IPS-11a (cell line): ENCODE measurements around the gene TNFRSF21.
"Not testable (repeated sequence)": the region's sequence is repeated elsewhere in the genome, so short reads cannot be mapped to it uniquely, and the experiment has no call there.

Source experiments
- H3K4me3 ChIP-seq: one replicate; pipeline ENCODE4 v1.5.1; 2013; ENCODE audit warnings: low read depth, low read length, control low read depth

TNFRSF21 gene

GRCh38 chr6:47323321-47323720 lies 13.6 kb upstream of the TNFRSF21 start:
- H3K4me3 ChIP-seq, result no peak overlapping the region

GRCh38 chr6:47321577-47321976 lies 11.9 kb upstream of the TNFRSF21 start:
- no peak overlapping the region for H3K4me3 ChIP-seq

- H3K4me3 ChIP-seq, result no peak overlapping the region
Observed at GRCh38 chr6:47319867-47320266, 10.2 kb upstream of the TNFRSF21 start.

- no peak overlapping the region for H3K4me3 ChIP-seq
Observed at GRCh38 chr6:47319382-47319781, 9.7 kb upstream of the TNFRSF21 start.

- H3K4me3 ChIP-seq, result no peak overlapping the region
Observed at GRCh38 chr6:47318236-47318989, 8.7 kb upstream of the TNFRSF21 start.

GRCh38 chr6:47315181-47315580 lies 5.5 kb upstream of the TNFRSF21 start:
- H3K4me3 ChIP-seq, result not testable (repeated sequence)

- peak overlapping the region; percentile 87 for H3K4me3 ChIP-seq
Observed at GRCh38 chr6:47310131-47310480, 401 bp upstream of the TNFRSF21 start.

GRCh38 chr6:47308552-47309290 lies 984 bp downstream of the TNFRSF21 start:
- peak overlapping the region; percentile 87 for H3K4me3 ChIP-seq

GRCh38 chr6:47308198-47308517 lies 1.5 kb downstream of the TNFRSF21 start:
- peak overlapping the region; percentile 87 for H3K4me3 ChIP-seq

- H3K4me3 ChIP-seq, result peak overlapping the region; percentile 87
Observed at GRCh38 chr6:47307362-47308197, 2.1 kb downstream of the TNFRSF21 start.

GRCh38 chr6:47306887-47307286 lies 2.8 kb downstream of the TNFRSF21 start:
- H3K4me3 ChIP-seq, result no peak overlapping the region

GRCh38 chr6:47303861-47304260 lies 5.8 kb downstream of the TNFRSF21 start:
- H3K4me3 ChIP-seq, result no peak overlapping the region

- H3K4me3 ChIP-seq, result no peak overlapping the region
Observed at GRCh38 chr6:47303342-47303741, 6.4 kb downstream of the TNFRSF21 start.

- H3K4me3 ChIP-seq, result no peak overlapping the region
Observed at GRCh38 chr6:47302043-47302442, 7.7 kb downstream of the TNFRSF21 start.

GRCh38 chr6:47301441-47301840 lies 8.3 kb downstream of the TNFRSF21 start:
- H3K4me3 ChIP-seq, result no peak overlapping the region

- no peak overlapping the region for H3K4me3 ChIP-seq
Observed at GRCh38 chr6:47300417-47300816, 9.3 kb downstream of the TNFRSF21 start.

- no peak overlapping the region for H3K4me3 ChIP-seq
Observed at GRCh38 chr6:47299965-47300364, 9.7 kb downstream of the TNFRSF21 start.

- no peak overlapping the region for H3K4me3 ChIP-seq
Observed at GRCh38 chr6:47298475-47298874, 11.2 kb downstream of the TNFRSF21 start.

GRCh38 chr6:47294990-47295389 lies 14.7 kb downstream of the TNFRSF21 start:
- no peak overlapping the region for H3K4me3 ChIP-seq

- no peak overlapping the region for H3K4me3 ChIP-seq
Observed at GRCh38 chr6:47292944-47293343, 16.8 kb downstream of the TNFRSF21 start.

- H3K4me3 ChIP-seq, result no peak overlapping the region
Observed at GRCh38 chr6:47292027-47292426, 17.7 kb downstream of the TNFRSF21 start.
